RWPE2 (cell line): ENCODE measurements around the gene CD36.

Experiments used
- ATAC-seq: fragments of 200-7000 bp; cut with Tn5 transposase; 3 replicates; pipeline ENCODE4 v1.9.1; 2021; ENCODE audit warnings: low read depth
- DNase-seq: peaks from one replicate; pipeline ENCODE4 v3.0.0-alpha.2; 2020; ENCODE audit warnings: low spot score
- H3K27ac ChIP-seq: fragments of 450-650 bp; 2 replicates; pipeline ENCODE4 v1.5.1; 2017; ENCODE audit warnings: mild to moderate bottlenecking; ENCODE audit not compliant: poor library complexity, severe bottlenecking
- H3K27me3 ChIP-seq: fragments of 250-450 bp; sonication (Bioruptor Pico); 2 replicates; pipeline ENCODE4 v1.5.1; 2021; ENCODE audit warnings: mild to moderate bottlenecking, moderate library complexity; ENCODE audit not compliant: insufficient read depth, poor library complexity, severe bottlenecking
- H3K36me3 ChIP-seq: fragments of 250-450 bp; sonication (Bioruptor Pico); 2 replicates; pipeline ENCODE4 v1.5.1; 2020; ENCODE audit warnings: low read depth, mild to moderate bottlenecking, moderate library complexity
- H3K4me1 ChIP-seq: fragments of 250-450 bp; sonication (Bioruptor Pico); 2 replicates; pipeline ENCODE4 v1.5.1; 2021; ENCODE audit warnings: mild to moderate bottlenecking, moderate library complexity; ENCODE audit not compliant: insufficient read depth, poor library complexity, severe bottlenecking
- H3K4me3 ChIP-seq: fragments of 250-450 bp; sonication (Bioruptor Pico); 2 replicates; pipeline ENCODE4 v1.5.1; 2021; ENCODE audit warnings: mild to moderate bottlenecking, moderate library complexity; ENCODE audit not compliant: severe bottlenecking
- H3K9me3 ChIP-seq: fragments of 250-450 bp; sonication (Bioruptor Pico); 2 replicates; pipeline ENCODE4 v1.5.1; 2021; ENCODE audit warnings: mild to moderate bottlenecking, moderate library complexity; ENCODE audit not compliant: severe bottlenecking
- TF ChIP-seq, protein P1 (sequence below): fragments of 450-650 bp; IDR thresholded peaks from one replicate; pipeline ENCODE4 v1.5.1; 2017; ENCODE audit warnings: mild to moderate bottlenecking, moderate library complexity; ENCODE audit not compliant: poor library complexity, severe bottlenecking

CD36 gene

DNA sequence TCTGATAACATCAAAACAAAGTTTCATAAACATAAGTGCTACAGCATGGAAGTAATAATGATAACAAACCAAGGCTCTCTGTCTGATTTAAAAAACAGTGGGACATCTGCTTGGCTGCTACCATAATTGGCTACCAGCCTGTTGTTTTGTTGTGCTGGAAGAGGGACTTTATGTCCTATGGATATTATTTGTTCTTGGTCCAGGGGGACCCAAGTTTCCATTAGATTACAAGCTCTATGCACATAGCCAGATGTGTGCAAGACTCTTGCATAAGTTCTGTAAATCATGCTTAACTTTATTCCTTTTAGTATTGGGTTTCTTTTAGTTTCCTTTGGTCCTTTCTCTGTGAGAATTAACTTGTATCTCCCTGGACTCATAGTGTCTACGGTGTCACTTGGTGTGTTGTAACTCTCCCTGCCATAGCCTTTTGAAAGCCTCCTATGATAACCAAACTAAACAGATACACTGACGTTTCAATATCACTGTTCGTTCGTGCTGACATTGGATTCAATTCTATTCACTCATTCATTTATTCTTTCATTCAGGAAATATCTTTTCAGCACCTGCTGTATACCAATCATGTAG is 41.4 kb upstream of the CD36 start:
- no peak for DNase-seq
- no peak overlapping the region for H3K27ac ChIP-seq
- no peaks in the 10 kb centered on the region for H3K9me3 ChIP-seq
- no peaks in the 10 kb centered on the region for H3K4me1 ChIP-seq
- no peaks in the 10 kb centered on the region for H3K27me3 ChIP-seq
- ATAC-seq = no peak
- H3K4me3 ChIP-seq = no peak overlapping the region
- no peaks in the 10 kb centered on the region for H3K36me3 ChIP-seq
- TF ChIP-seq, protein P1, sequence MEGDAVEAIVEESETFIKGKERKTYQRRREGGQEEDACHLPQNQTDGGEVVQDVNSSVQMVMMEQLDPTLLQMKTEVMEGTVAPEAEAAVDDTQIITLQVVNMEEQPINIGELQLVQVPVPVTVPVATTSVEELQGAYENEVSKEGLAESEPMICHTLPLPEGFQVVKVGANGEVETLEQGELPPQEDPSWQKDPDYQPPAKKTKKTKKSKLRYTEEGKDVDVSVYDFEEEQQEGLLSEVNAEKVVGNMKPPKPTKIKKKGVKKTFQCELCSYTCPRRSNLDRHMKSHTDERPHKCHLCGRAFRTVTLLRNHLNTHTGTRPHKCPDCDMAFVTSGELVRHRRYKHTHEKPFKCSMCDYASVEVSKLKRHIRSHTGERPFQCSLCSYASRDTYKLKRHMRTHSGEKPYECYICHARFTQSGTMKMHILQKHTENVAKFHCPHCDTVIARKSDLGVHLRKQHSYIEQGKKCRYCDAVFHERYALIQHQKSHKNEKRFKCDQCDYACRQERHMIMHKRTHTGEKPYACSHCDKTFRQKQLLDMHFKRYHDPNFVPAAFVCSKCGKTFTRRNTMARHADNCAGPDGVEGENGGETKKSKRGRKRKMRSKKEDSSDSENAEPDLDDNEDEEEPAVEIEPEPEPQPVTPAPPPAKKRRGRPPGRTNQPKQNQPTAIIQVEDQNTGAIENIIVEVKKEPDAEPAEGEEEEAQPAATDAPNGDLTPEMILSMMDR = no peak

- ATAC-seq (no peak), DNase-seq (no peak)
- Histone ChIP-seq H3K9me3 (no peaks in the 10 kb centered on the region), H3K4me1 (no peaks in the 10 kb centered on the region), H3K27me3 (no peaks in the 10 kb centered on the region), H3K4me3 (no peak overlapping the region), H3K36me3 (no peaks in the 10 kb centered on the region), H3K27ac (no peak overlapping the region)
- TF ChIP-seq, protein P1 = no peak
These were observed 40.6 kb upstream of the CD36 start for GRCh38 chr7:80597875-80598274.

- TF ChIP-seq, protein P1 = no peak
These were observed 38.4 kb upstream of the CD36 start for GRCh38 chr7:80600046-80600445.

GRCh38 chr7:80601999-80602398 is 36.4 kb upstream of the CD36 start:
- Histone ChIP-seq H3K9me3 (no peaks in the 10 kb centered on the region), H3K4me1 (no peaks in the 10 kb centered on the region), H3K36me3 (no peaks in the 10 kb centered on the region), H3K27me3 (no peaks in the 10 kb centered on the region), H3K27ac (no peak overlapping the region), H3K4me3 (no peak overlapping the region)
- TF ChIP-seq, protein P1 = no peak
- ATAC-seq = no peak
- no peak for DNase-seq

More at GRCh38 chr7:80600046-80600445, 38.4 kb upstream of the CD36 start:
- Histone ChIP-seq H3K4me1 (no peaks in the 10 kb centered on the region), H3K27ac (no peak overlapping the region), H3K36me3 (no peaks in the 10 kb centered on the region), H3K27me3 (no peaks in the 10 kb centered on the region), H3K9me3 (no peaks in the 10 kb centered on the region), H3K4me3 (no peak overlapping the region)
- ATAC-seq (no peak), DNase-seq (no peak)

DNA sequence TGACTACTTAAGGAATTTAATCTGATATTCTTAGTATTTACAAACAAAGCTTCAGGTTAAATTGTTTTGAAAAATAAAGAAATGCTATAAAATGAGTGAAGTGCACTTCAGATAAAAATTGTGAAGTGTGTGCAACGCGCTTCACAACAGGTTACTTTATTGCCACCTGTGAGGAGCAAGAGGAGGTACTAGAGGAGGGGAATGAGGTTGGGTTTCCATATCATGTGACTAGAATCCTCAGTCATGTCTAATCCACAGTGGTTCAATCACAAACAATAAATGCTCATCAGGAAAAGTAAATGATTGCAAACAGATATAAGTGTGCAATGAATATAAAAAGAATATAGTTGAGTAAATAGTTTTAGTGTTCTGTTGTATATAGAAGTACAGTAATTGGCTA is 34.5 kb upstream of the CD36 start:
- Histone ChIP-seq H3K4me3 (no peak overlapping the region), H3K27me3 (no peaks in the 10 kb centered on the region), H3K4me1 (no peaks in the 10 kb centered on the region), H3K36me3 (no peaks in the 10 kb centered on the region), H3K27ac (no peak overlapping the region), H3K9me3 (no peaks in the 10 kb centered on the region)
- DNase-seq (no peak), ATAC-seq (no peak)
- TF ChIP-seq, protein P1 = no peak
